Mesenchymal stem cell (in vitro differentiated cells and primary cell): ENCODE results near the gene SPINK13. TPM values are rescaled to one million over a fixed set of nuclear protein-coding genes. Genes with fewer than 3 reads are reported as not detected.

Experiments used
- DNase-seq: peaks from one replicate; pipeline ENCODE4 v3.0.0-alpha.2; 2013
- H2AFZ ChIP-seq: one replicate; pipeline ENCODE4 v1.6.1; 2013; ENCODE audit warnings: low read depth, mild to moderate bottlenecking, control low read depth, inconsistent platforms, low read length, moderate library complexity
- H2AK5ac ChIP-seq: 2 replicates; pipeline ENCODE4 v1.6.1; 2013; ENCODE audit warnings: low read length, moderate library complexity, mild to moderate bottlenecking, inconsistent platforms; ENCODE audit not compliant: severe bottlenecking
- H2BK120ac ChIP-seq: one replicate; pipeline ENCODE4 v1.6.1; 2013; ENCODE audit warnings: low read depth, mild to moderate bottlenecking, inconsistent platforms, low read length, moderate library complexity
- H2BK12ac ChIP-seq, 2 experiments: one replicate each; pipeline ENCODE4 v1.6.1; 2013; ENCODE audit warnings: inconsistent platforms in 2 of 2, low read length in 2 of 2, mild to moderate bottlenecking in 2 of 2, moderate library complexity in 2 of 2, control low read depth in 1 of 2
- H2BK15ac ChIP-seq: one replicate; pipeline ENCODE4 v1.6.1; 2013; ENCODE audit warnings: mild to moderate bottlenecking, low read depth, inconsistent platforms; ENCODE audit not compliant: poor library complexity, severe bottlenecking
- H2BK5ac ChIP-seq: 2 replicates; pipeline ENCODE4 v1.6.1; 2013; ENCODE audit warnings: low read depth, mild to moderate bottlenecking, low read length, control low read depth, inconsistent platforms; ENCODE audit not compliant: poor library complexity, severe bottlenecking
- H3K14ac ChIP-seq, 2 experiments: one replicate each; pipeline ENCODE4 v1.6.1; 2013; ENCODE audit warnings: inconsistent platforms in 2 of 2, low read length in 2 of 2, control low read depth in 1 of 2, mild to moderate bottlenecking in 1 of 2, moderate library complexity in 1 of 2
- H3K18ac ChIP-seq, 2 experiments: one replicate each; pipeline ENCODE4 v1.6.1; 2013; ENCODE audit warnings: inconsistent platforms in 2 of 2, low read length in 2 of 2, control low read depth in 1 of 2, low read depth in 1 of 2, mild to moderate bottlenecking in 1 of 2
- H3K23ac ChIP-seq, 2 experiments: one replicate each; pipeline ENCODE4 v1.6.1; 2013; ENCODE audit warnings: inconsistent platforms in 2 of 2, low read length in 2 of 2, mild to moderate bottlenecking in 2 of 2, moderate library complexity in 2 of 2, control low read depth in 1 of 2
- H3K27ac ChIP-seq: 2 replicates; pipeline ENCODE4 v1.5.1; 2013; ENCODE audit warnings: mild to moderate bottlenecking, moderate library complexity, low read length, control low read depth, inconsistent platforms; ENCODE audit not compliant: poor library complexity, severe bottlenecking
- H3K27me3 ChIP-seq, 2 experiments: 2 replicates each; pipeline versions ENCODE4 v1.6.1 to v1.7.0; 2013; ENCODE audit warnings: low read length in 2 of 2, mild to moderate bottlenecking in 2 of 2, moderate library complexity in 2 of 2, control low read depth in 1 of 2, inconsistent platforms in 1 of 2; ENCODE audit not compliant: control insufficient read depth in 1 of 2, insufficient read depth in 1 of 2
- H3K36me3 ChIP-seq, 2 experiments: 2 replicates each; pipeline versions ENCODE4 v1.6.1 to v1.7.0; 2013; ENCODE audit warnings: low read length in 2 of 2, control low read depth in 1 of 2, inconsistent platforms in 1 of 2, low read depth in 1 of 2, mild to moderate bottlenecking in 1 of 2; ENCODE audit not compliant: insufficient read depth in 2 of 2, control insufficient read depth in 1 of 2
- H3K4ac ChIP-seq, 2 experiments: one replicate each; pipeline ENCODE4 v1.6.1; 2013; ENCODE audit warnings: inconsistent platforms in 2 of 2, low read length in 2 of 2, mild to moderate bottlenecking in 2 of 2, moderate library complexity in 2 of 2, control low read depth in 1 of 2, low read depth in 1 of 2
- H3K4me1 ChIP-seq: 2 replicates; pipeline ENCODE4 v1.6.1; 2013; ENCODE audit warnings: low read depth, low read length, control low read depth; ENCODE audit not compliant: control insufficient read depth, insufficient read depth
- H3K4me2 ChIP-seq: 2 replicates; pipeline ENCODE4 v1.6.1; 2013; ENCODE audit warnings: low read length, mild to moderate bottlenecking, inconsistent platforms; ENCODE audit not compliant: poor library complexity, severe bottlenecking
- H3K4me3 ChIP-seq, 2 experiments: 2 replicates each; pipeline versions ENCODE4 v1.5.1 to v1.7.0; 2013; ENCODE audit warnings: low read length in 2 of 2, mild to moderate bottlenecking in 2 of 2, control low read depth in 1 of 2, low read depth in 1 of 2; ENCODE audit not compliant: insufficient read depth in 1 of 2
- H3K79me1 ChIP-seq: replicated peaks from 2 replicates; pipeline ENCODE4 v1.6.1; 2013; ENCODE audit warnings: mild to moderate bottlenecking, control low read depth, low read length, inconsistent platforms; ENCODE audit not compliant: poor library complexity, severe bottlenecking
- H3K9ac ChIP-seq: 2 replicates; pipeline ENCODE4 v1.7.0; 2013; ENCODE audit warnings: mild to moderate bottlenecking, low read length, moderate library complexity
- H3K9me3 ChIP-seq: 2 replicates; pipeline ENCODE4 v1.7.0; 2013; ENCODE audit warnings: mild to moderate bottlenecking, low read length; ENCODE audit not compliant: control insufficient read depth
- H4K8ac ChIP-seq: one replicate; pipeline ENCODE4 v1.6.1; 2013; ENCODE audit warnings: inconsistent platforms, mild to moderate bottlenecking, low read length, moderate library complexity
- H4K91ac ChIP-seq: one replicate; pipeline ENCODE4 v1.6.1; 2013; ENCODE audit warnings: mild to moderate bottlenecking, low read length, inconsistent platforms
- WGBS: methylation state at CpG from one replicate; pipeline ENCODE4 v1.1.7; 2013; ENCODE audit warnings: mixed read lengths; 5-methylcytosine and 5-hydroxymethylcytosine counted together
- polyA plus RNA-seq, 2 experiments: library from polyadenylated mRNA; stranded (reverse); fragments of 200-250 nt; gene quantifications; one replicate each; pipeline ENCODE4 v1.2.3, GENCODE V29; 2013

The SPINK13 gene
- not detected for polyA plus RNA-seq (2013, experiment 1 of 2)
- polyA plus RNA-seq (2013, experiment 2 of 2), result not detected

GRCh38 chr5:148268566-148268965, at the start of gene SPINK13:
SPINK13 (plus strand) TSS chr5:148268794; CDS start chr5:148270073, 1,279 bp downstream.
- H3K27ac ChIP-seq, result peak within 1 kb of the TSS; percentile 97
- H2AFZ ChIP-seq, result peak within 1 kb of the TSS; percentile 31
- H2BK12ac ChIP-seq, result no peak within 1 kb of the TSS
- 48% methylated on average over 4 of the region's 4 CpGs for WGBS
- H2BK5ac ChIP-seq, result peak within 1 kb of the TSS; percentile 33
- peak within 1 kb of the TSS in 1 of 2 experiments; percentile 64 for H3K4me3 ChIP-seq
- no peak within 1 kb of the TSS for H3K14ac ChIP-seq
- H3K36me3 ChIP-seq, result no peaks in the 10 kb centered on the region
- H3K18ac ChIP-seq, result no peak within 1 kb of the TSS
- no peak within 1 kb of the TSS for H2BK120ac ChIP-seq
- H2AK5ac ChIP-seq, result no peak within 1 kb of the TSS
- H3K9me3 ChIP-seq, result peaks cover 6% of the 10 kb centered on the region
- no peak within 1 kb of the TSS for H4K8ac ChIP-seq
- H3K79me1 ChIP-seq, result peaks cover 1% of the 10 kb centered on the region
- no peaks in the 10 kb centered on the region for H3K4me1 ChIP-seq
- no peak within 1 kb of the TSS for H3K23ac ChIP-seq
- H3K4ac ChIP-seq, result no peak within 1 kb of the TSS
- no peak within 1 kb of the TSS for H4K91ac ChIP-seq
- peak within 1 kb of the TSS; percentile 41 for H3K9ac ChIP-seq
- DNase-seq, result peak; percentile 82
- H3K27me3 ChIP-seq, result no peaks in the 10 kb centered on the region
- H2BK15ac ChIP-seq, result no peak within 1 kb of the TSS
- H3K4me2 ChIP-seq, result peak within 1 kb of the TSS; percentile 47

GRCh38 chr5:148221508-148221907, 47.1 kb upstream of the SPINK13 start:
- H3K27ac ChIP-seq, result no peak overlapping the region
- WGBS, result 74% methylated on average over 3 of the region's 6 CpGs
- H3K36me3 ChIP-seq, result no peaks in the 10 kb centered on the region
- H3K18ac ChIP-seq, result no peak overlapping the region
- H3K4me3 ChIP-seq, result no peak overlapping the region
- no peak overlapping the region for H2BK15ac ChIP-seq
- H2BK120ac ChIP-seq, result no peak overlapping the region
- no peak for DNase-seq
- no peak overlapping the region for H3K4me2 ChIP-seq
- no peak overlapping the region for H2AK5ac ChIP-seq
- no peak overlapping the region for H4K91ac ChIP-seq
- no peak overlapping the region for H3K4ac ChIP-seq
- H2BK12ac ChIP-seq, result no peak overlapping the region
- H3K9me3 ChIP-seq, result no peaks in the 10 kb centered on the region
- H3K23ac ChIP-seq, result no peak overlapping the region
- no peaks in the 10 kb centered on the region for H3K79me1 ChIP-seq
- no peaks in the 10 kb centered on the region for H3K27me3 ChIP-seq
- no peak overlapping the region for H2AFZ ChIP-seq
- no peak overlapping the region for H3K14ac ChIP-seq
- H3K9ac ChIP-seq, result no peak overlapping the region
- no peak overlapping the region for H2BK5ac ChIP-seq
- H4K8ac ChIP-seq, result no peak overlapping the region
- no peaks in the 10 kb centered on the region for H3K4me1 ChIP-seq

- H3K23ac ChIP-seq, result no peak overlapping the region
- no peaks in the 10 kb centered on the region for H3K36me3 ChIP-seq
- no peak overlapping the region for H2BK15ac ChIP-seq
- no peaks in the 10 kb centered on the region for H3K79me1 ChIP-seq
- no peak overlapping the region for H4K8ac ChIP-seq
- no peak overlapping the region for H2BK5ac ChIP-seq
- DNase-seq, result no peak
- H3K4me3 ChIP-seq, result no peak overlapping the region
- peak overlapping the region; percentile 55 for H3K9ac ChIP-seq
- H3K14ac ChIP-seq, result no peak overlapping the region
- no peak overlapping the region for H2AFZ ChIP-seq
- H2AK5ac ChIP-seq, result no peak overlapping the region
- no peaks in the 10 kb centered on the region for H3K4me1 ChIP-seq
- no peaks in the 10 kb centered on the region for H3K27me3 ChIP-seq
- no peak overlapping the region for H3K4me2 ChIP-seq
- no peak overlapping the region for H3K4ac ChIP-seq
- no peak overlapping the region for H2BK120ac ChIP-seq
- H3K18ac ChIP-seq, result no peak overlapping the region
- no peak overlapping the region for H2BK12ac ChIP-seq
- H3K27ac ChIP-seq, result no peak overlapping the region
- H3K9me3 ChIP-seq, result no peaks in the 10 kb centered on the region
- H4K91ac ChIP-seq, result no peak overlapping the region
- no CpG with 5 or more reads among the region's 2 CpGs for WGBS
Observed at GRCh38 chr5:148224117-148224742, 44.4 kb upstream of the SPINK13 start.

GRCh38 chr5:148228392-148228984, 40.1 kb upstream of the SPINK13 start:
- H3K27me3 ChIP-seq, result no peaks in the 10 kb centered on the region
- H4K8ac ChIP-seq, result no peak overlapping the region
- no peak for DNase-seq
- no peak overlapping the region for H3K27ac ChIP-seq
- no peaks in the 10 kb centered on the region for H3K36me3 ChIP-seq
- no peak overlapping the region for H2AFZ ChIP-seq
- no peaks in the 10 kb centered on the region for H3K4me1 ChIP-seq
- H3K4ac ChIP-seq, result no peak overlapping the region
- H3K9ac ChIP-seq, result no peak overlapping the region
- WGBS, result 92% methylated on average over 3 of the region's 3 CpGs
- H2BK15ac ChIP-seq, result no peak overlapping the region
- H3K18ac ChIP-seq, result no peak overlapping the region
- no peak overlapping the region for H2BK5ac ChIP-seq
- H2AK5ac ChIP-seq, result no peak overlapping the region
- H3K4me2 ChIP-seq, result no peak overlapping the region
- H3K23ac ChIP-seq, result no peak overlapping the region
- no peak overlapping the region for H2BK120ac ChIP-seq
- H3K9me3 ChIP-seq, result no peaks in the 10 kb centered on the region
- no peak overlapping the region for H2BK12ac ChIP-seq
- H4K91ac ChIP-seq, result no peak overlapping the region
- H3K14ac ChIP-seq, result no peak overlapping the region
- H3K79me1 ChIP-seq, result no peaks in the 10 kb centered on the region
- H3K4me3 ChIP-seq, result no peak overlapping the region
